EH (cell line): ENCODE measurements around the gene OR51G2.

Source experiments
- DNase-seq: peaks from one replicate; pipeline ENCODE4 v3.0.0-alpha.2; 2015; ENCODE audit warnings: low read depth

Gene OR51G2

GRCh38 chr11:4863876-4864275, 55.3 kb downstream of the OR51G2 start:
- DNase-seq = no peak
